Endothelial cell of umbilical vein (primary cell): ENCODE measurements around the gene NR6A1. TPM values are rescaled to one million over a fixed set of nuclear protein-coding genes. Genes with fewer than 3 reads are reported as not detected.

ENCODE experiments used
- BruUV-seq: library from RNA; stranded (reverse); fragments of 400-500 nt; replicated peaks from 2 replicates; lab custom pipeline; 2021; lab: Mats Ljungman, UMichigan
- CTCF ChIA-PET: fragments of 300-600, 350-600 bp; sonication (Branson Sonifier 250); formaldehyde crosslinking; loops from one replicate; lab custom pipeline; 2021; ENCODE audit warnings: antibody characterized with exemption, inconsistent platforms; lab: Charles Lee
- POLR2A ChIA-PET: fragments of 300-600, 350-600 bp; sonication (Branson Sonifier 250); formaldehyde crosslinking; loops from one replicate; lab custom pipeline; 2021; ENCODE audit warnings: antibody characterized with exemption, inconsistent platforms; lab: Charles Lee
- DNase-seq: peaks from one replicate; pipeline ENCODE4 v3.0.0-alpha.2; 2011; ENCODE audit warnings: low read depth, low spot score
- FAIRE-seq: peaks from 2 replicates; lab custom pipeline; 2011; peaks lifted over from hg19 to GRCh38; lab: Jason Lieb, UNC
- H2AFZ ChIP-seq: 2 replicates; pipeline ENCODE4 v1.6.0; 2012; ENCODE audit warnings: low read depth, low read length, control low read depth, inconsistent platforms
- H3K27ac ChIP-seq: 2 replicates; pipeline ENCODE4 v1.5.1; 2011; ENCODE audit warnings: low read depth, mild to moderate bottlenecking, control low read depth, low read length, moderate library complexity; ENCODE audit not compliant: insufficient read depth
- H3K27me3 ChIP-seq, 2 experiments: 2 replicates each; pipeline versions ENCODE4 v1.6.0 to v1.6.1; 2011; ENCODE audit warnings: low read length in 2 of 2, mixed read lengths in 1 of 2; ENCODE audit not compliant: control insufficient read depth in 2 of 2, insufficient read depth in 2 of 2
- H3K36me3 ChIP-seq, 2 experiments: 2 replicates in 1 of 2; 3 replicates in 1 of 2; pipeline ENCODE4 v1.5.1; 2011; ENCODE audit warnings: low read length in 2 of 2, mild to moderate bottlenecking in 1 of 2, moderate library complexity in 1 of 2; ENCODE audit not compliant: control insufficient read depth in 2 of 2, insufficient read depth in 2 of 2; ENCODE audit errors: extremely low read depth in 1 of 2
- H3K4me1 ChIP-seq: 3 replicates; pipeline ENCODE4 v1.5.1; 2011; ENCODE audit warnings: mild to moderate bottlenecking, low read length; ENCODE audit not compliant: control insufficient read depth, insufficient read depth; ENCODE audit errors: extremely low read depth
- H3K4me2 ChIP-seq: 2 replicates; pipeline ENCODE4 v1.6.1; 2011; ENCODE audit warnings: low read length, control low read depth, mixed read lengths; ENCODE audit not compliant: insufficient read depth
- H3K4me3 ChIP-seq, 3 experiments: fragments of 200-600 bp in 1 of 3; sonication (generic), shearing (Covaris generic) in 1 of 3; replicated peaks in 1 of 3; 2 replicates each; pipeline ENCODE4 v1.5.1; 2011 to 2016; ENCODE audit warnings: control low read depth in 3 of 3, low read length in 3 of 3, mild to moderate bottlenecking in 2 of 3, inconsistent platforms in 1 of 3, low read depth in 1 of 3, moderate library complexity in 1 of 3; ENCODE audit not compliant: insufficient read depth in 1 of 3
- H3K79me2 ChIP-seq: 2 replicates; pipeline ENCODE4 v1.6.0; 2012; ENCODE audit warnings: low read length, inconsistent platforms; ENCODE audit not compliant: control insufficient read depth, insufficient read depth
- H3K9ac ChIP-seq: replicated peaks from 2 replicates; pipeline ENCODE3; 2011; ENCODE audit warnings: low read length, control low read depth; ENCODE audit not compliant: insufficient read depth; ENCODE audit errors: extremely low read depth
- H3K9me1 ChIP-seq: replicated peaks from 3 replicates; pipeline ENCODE4 v1.6.0; 2011; ENCODE audit warnings: mild to moderate bottlenecking, low read length; ENCODE audit not compliant: control insufficient read depth, insufficient read depth; ENCODE audit errors: extremely low read depth
- H3K9me3 ChIP-seq: replicated peaks from 2 replicates; pipeline ENCODE4 v1.5.1; 2012; ENCODE audit warnings: low read length, inconsistent platforms; ENCODE audit not compliant: control insufficient read depth, insufficient read depth
- H4K20me1 ChIP-seq: replicated peaks from 2 replicates; pipeline ENCODE3; 2011; ENCODE audit warnings: mild to moderate bottlenecking, low read length; ENCODE audit not compliant: control insufficient read depth, insufficient read depth; ENCODE audit errors: extremely low read depth
- CTCF ChIP-seq, 2 donors: IDR thresholded peaks; 1 replicate in 1 of 2; 2 replicates in 1 of 2; pipeline ENCODE4 v1.5.1; 2011; ENCODE audit warnings: low read length in 2 of 2, mild to moderate bottlenecking in 2 of 2, moderate library complexity in 2 of 2, control low read depth in 1 of 2, inconsistent platforms in 1 of 2, low read depth in 1 of 2; ENCODE audit not compliant: insufficient read depth in 1 of 2; ENCODE audit errors: extremely low read depth in 1 of 2
- EZH2 ChIP-seq: IDR thresholded peaks from 2 replicates; pipeline ENCODE4 v1.6.1; 2012; ENCODE audit warnings: borderline replicate concordance, low read depth, mild to moderate bottlenecking, moderate library complexity, low read length, inconsistent platforms; ENCODE audit not compliant: severe bottlenecking
- FOS ChIP-seq: IDR thresholded peaks from 2 replicates; pipeline ENCODE4 v1.6.1; 2011; ENCODE audit warnings: mild to moderate bottlenecking, low read length, moderate library complexity, borderline replicate concordance; ENCODE audit not compliant: insufficient read depth
- GATA2 ChIP-seq: IDR thresholded peaks from 2 replicates; pipeline ENCODE4 v1.7.0; 2011; ENCODE audit warnings: low read depth, mild to moderate bottlenecking, moderate library complexity, mixed read lengths, low read length; ENCODE audit not compliant: insufficient read length, insufficient read depth
- JUN ChIP-seq: IDR thresholded peaks from 2 replicates; pipeline ENCODE4 v1.6.1; 2011; ENCODE audit warnings: borderline replicate concordance, low read depth; ENCODE audit not compliant: insufficient read length, insufficient read depth
- MYC ChIP-seq: IDR thresholded peaks from one replicate; pipeline ENCODE4 v1.6.1; 2011; ENCODE audit warnings: mild to moderate bottlenecking, low read depth, low read length
- POLR2A ChIP-seq: IDR thresholded peaks from 2 replicates; pipeline ENCODE4 v1.6.1; 2012; ENCODE audit warnings: low read depth, mild to moderate bottlenecking, control low read depth, low read length
- POLR2AphosphoS5 ChIP-seq: IDR thresholded peaks from 2 replicates; pipeline ENCODE4 v1.6.1; 2012; ENCODE audit warnings: low read depth, mild to moderate bottlenecking, control low read depth, low read length, moderate library complexity; ENCODE audit not compliant: insufficient read depth
- dilution Hi-C: fragments of 300-500 bp; cut with MboI; formaldehyde crosslinking; loops from one replicate; pipeline ENCODE4 v1.15.0; 2019; ENCODE audit warnings: low sequenced_read_pairs; ENCODE audit not compliant: extremely low pct_ligation_motif_present
- intact Hi-C: fragments of 100-400 bp; cut with micrococcal nuclease; formaldehyde crosslinking; loops from one replicate; pipeline ENCODE4 v1.10.0; 2022
- polyA plus RNA-seq, 4 experiments: library from polyadenylated mRNA; depleted of rRNA in 3 of 4; stranded (reverse) in 3 of 4; unstranded in 1 of 4; fragments of >200 nt; gene quantifications; 2 replicates each; pipeline versions ENCODE4 v1.2.1 to v1.2.3, GENCODE V29; 2011 to 2012; ENCODE audit warnings: missing spikeins in 1 of 4
- total RNA-seq: library from RNA; stranded (reverse); gene quantifications from 2 replicates; pipeline ENCODE4 v1.2.3, GENCODE V29; 2021
- TF ChIP-seq, protein P1 (sequence below): IDR thresholded peaks from 2 replicates; pipeline ENCODE4 v1.6.1; 2011; ENCODE audit not compliant: insufficient read depth, insufficient read length

Gene NR6A1
- total and polyA plus RNA-seq, 2 donors (not counting 3 experiments of a cell fraction or from before 2014, with no cell fraction given), result 0.17 to 1.2 TPM

GRCh38 chr9:124500028-124500795, 270.9 kb downstream of the NR6A1 start:
- H3K27me3 ChIP-seq, result peaks cover 31 to 39% of the 10 kb centered on the region in 2 experiments
- H3K36me3 ChIP-seq, result no peaks in the 10 kb centered on the region
- H3K9me1 ChIP-seq, result no peaks in the 10 kb centered on the region
- no peaks in the 10 kb centered on the region for H3K4me1 ChIP-seq
- DNase-seq (no peak), FAIRE-seq (no peak)
- no peak overlapping the region for H3K4me2 ChIP-seq
- H3K79me2 ChIP-seq, result no peaks in the 10 kb centered on the region
- H3K27ac ChIP-seq, result no peak overlapping the region
- H3K9ac ChIP-seq, result no peak overlapping the region
- H3K9me3 ChIP-seq, result no peaks in the 10 kb centered on the region
- intact Hi-C loops, result no loop called here
- ChIA-PET CTCF (interaction anchor here (2.7 kb wide), 1 partner anchor 11 kb away, joined by 8 read pairs; no protein-coding TSS in a partner anchor), POLR2A (no interaction called here)
- TF ChIP-seq MYC, result no peak
- TF ChIP-seq GATA2, result no peak
- TF ChIP-seq JUN, result no peak
- no peak for TF ChIP-seq FOS
- TF ChIP-seq EZH2, result no peak
- TF ChIP-seq CTCF (IDR thresholded peaks at IDR 0.05; ENCODE audit: extremely low read depth in 1 of 2, insufficient read depth in 1 of 2, low read depth in 1 of 2, low read length in 2 of 2), result no peak
- TF ChIP-seq POLR2A, result no peak
- TF ChIP-seq, protein P1, sequence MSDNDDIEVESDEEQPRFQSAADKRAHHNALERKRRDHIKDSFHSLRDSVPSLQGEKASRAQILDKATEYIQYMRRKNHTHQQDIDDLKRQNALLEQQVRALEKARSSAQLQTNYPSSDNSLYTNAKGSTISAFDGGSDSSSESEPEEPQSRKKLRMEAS, result no peak
- TF ChIP-seq POLR2AphosphoS5, result no peak
- no peak overlapping the region for H2AFZ ChIP-seq
- H4K20me1 ChIP-seq, result no peaks in the 10 kb centered on the region
- BruUV-seq, result no TSS peak
- no peak overlapping the region for H3K4me3 ChIP-seq
- dilution Hi-C loops, result no loop called here
